Measurements from ENCODE around the gene USP5.

- no peak for TF ChIP-seq POLR2A (IDR thresholded peaks at IDR 0.05)
- TF ChIP-seq CTCF (IDR thresholded peaks at IDR 0.05), result no peak
Measured at GRCh38 chr12:6830286-6830890, 21.6 kb upstream of the USP5 start.

All from uterus (tissue), 2 donors.